ENCODE results near the gene PRSS1. TPM values are rescaled to one million over a fixed set of nuclear protein-coding genes. Genes with fewer than 3 reads are reported as not detected.

Gene PRSS1
- total and polyA plus RNA-seq, 2 experiments from 2014 or later = not detected

- TF ChIP-seq ZNF462 (CRISPR knock-in tag; IDR thresholded peaks at IDR 0.05) (no peak), STAT1 (IDR thresholded peaks at IDR 0.05; ENCODE audit: unreplicated experiment) (no peak), EZH2phosphoT487 (IDR thresholded peaks at IDR 0.05; ENCODE audit: unreplicated experiment) (no peak)
These were observed 22.1 kb downstream of the PRSS1 start (continued) for GRCh38 chr7:142771353-142771723.

GRCh38 chr7:142772051-142772450, 22.8 kb downstream of the PRSS1 start:
- no peaks in the 10 kb centered on the region for H4K20me1 ChIP-seq (replicated peaks; ENCODE audit: insufficient read depth)
- H3K36me3 Mint-ChIP-seq (ENCODE audit: low read depth) = no peaks in the 10 kb centered on the region
- no peaks in the 10 kb centered on the region for H3K27me3 ChIP-seq (ENCODE audit: insufficient read depth)
- no peak for DNase-seq (ENCODE audit: low spot score)
- H3K4me3 Mint-ChIP-seq = no peak overlapping the region
- H2AFZ ChIP-seq = no peak overlapping the region
- no peaks in the 10 kb centered on the region for H3K4me1 ChIP-seq (ENCODE audit: insufficient read depth)
- H3K27ac ChIP-seq (ENCODE audit: low read depth) = no peak overlapping the region
- H3K4me1 Mint-ChIP-seq = peaks cover 3% of the 10 kb centered on the region; the same call in 1 of the 3 replicates
- H3K4me3 ChIP-seq = no peak overlapping the region
- peaks cover 4% of the 10 kb centered on the region for H3K27me3 Mint-ChIP-seq (ENCODE audit: insufficient read depth, low read depth, poor library complexity)
- H3F3A ChIP-seq (replicated peaks; ENCODE audit: low read depth) = no peaks in the 10 kb centered on the region
- TF ChIP-seq JUNB (IDR thresholded peaks at IDR 0.05; ENCODE audit: unreplicated experiment) (no peak), CTCF (conservative IDR thresholded peaks at IDR 0.05; ENCODE audit: low read depth in 2 of 2) (no peak), NANOG (IDR thresholded peaks at IDR 0.05; ENCODE audit: borderline replicate concordance) (no peak), CREB1 (CRISPR knock-in tag; IDR thresholded peaks at IDR 0.05; ENCODE audit: low read depth) (no peak), EZH2phosphoT487 (IDR thresholded peaks at IDR 0.05; ENCODE audit: unreplicated experiment) (no peak), STAT1 (IDR thresholded peaks at IDR 0.05; ENCODE audit: unreplicated experiment) (no peak)
- TF ChIP-seq, protein P1, sequence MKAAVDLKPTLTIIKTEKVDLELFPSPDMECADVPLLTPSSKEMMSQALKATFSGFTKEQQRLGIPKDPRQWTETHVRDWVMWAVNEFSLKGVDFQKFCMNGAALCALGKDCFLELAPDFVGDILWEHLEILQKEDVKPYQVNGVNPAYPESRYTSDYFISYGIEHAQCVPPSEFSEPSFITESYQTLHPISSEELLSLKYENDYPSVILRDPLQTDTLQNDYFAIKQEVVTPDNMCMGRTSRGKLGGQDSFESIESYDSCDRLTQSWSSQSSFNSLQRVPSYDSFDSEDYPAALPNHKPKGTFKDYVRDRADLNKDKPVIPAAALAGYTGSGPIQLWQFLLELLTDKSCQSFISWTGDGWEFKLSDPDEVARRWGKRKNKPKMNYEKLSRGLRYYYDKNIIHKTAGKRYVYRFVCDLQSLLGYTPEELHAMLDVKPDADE (IDR thresholded peaks at IDR 0.05) = no peak
- H3K4me2 ChIP-seq = no peak overlapping the region
- no peaks in the 10 kb centered on the region for H3K9me2 ChIP-seq (ENCODE audit: insufficient read depth)
- no peak overlapping the region for H3K27ac Mint-ChIP-seq
- H3K79me2 ChIP-seq (replicated peaks; ENCODE audit: insufficient read depth) = no peaks in the 10 kb centered on the region
- no peaks in the 10 kb centered on the region; the same call in 1 of the 3 replicates for H3K9me3 Mint-ChIP-seq
- H3K36me3 ChIP-seq (ENCODE audit: insufficient read depth) = no peaks in the 10 kb centered on the region
- no peak for ATAC-seq

Data from GM23338 (cell line).